ENCODE results near the gene IFRD2.
A peak's percentile ranks its signal among the peaks of the same experiment; 100 is the strongest.

Gene IFRD2

GRCh38 chr3:50319894-50320625, 27.8 kb upstream of the IFRD2 start:
- TF ChIP-seq, protein P1, sequence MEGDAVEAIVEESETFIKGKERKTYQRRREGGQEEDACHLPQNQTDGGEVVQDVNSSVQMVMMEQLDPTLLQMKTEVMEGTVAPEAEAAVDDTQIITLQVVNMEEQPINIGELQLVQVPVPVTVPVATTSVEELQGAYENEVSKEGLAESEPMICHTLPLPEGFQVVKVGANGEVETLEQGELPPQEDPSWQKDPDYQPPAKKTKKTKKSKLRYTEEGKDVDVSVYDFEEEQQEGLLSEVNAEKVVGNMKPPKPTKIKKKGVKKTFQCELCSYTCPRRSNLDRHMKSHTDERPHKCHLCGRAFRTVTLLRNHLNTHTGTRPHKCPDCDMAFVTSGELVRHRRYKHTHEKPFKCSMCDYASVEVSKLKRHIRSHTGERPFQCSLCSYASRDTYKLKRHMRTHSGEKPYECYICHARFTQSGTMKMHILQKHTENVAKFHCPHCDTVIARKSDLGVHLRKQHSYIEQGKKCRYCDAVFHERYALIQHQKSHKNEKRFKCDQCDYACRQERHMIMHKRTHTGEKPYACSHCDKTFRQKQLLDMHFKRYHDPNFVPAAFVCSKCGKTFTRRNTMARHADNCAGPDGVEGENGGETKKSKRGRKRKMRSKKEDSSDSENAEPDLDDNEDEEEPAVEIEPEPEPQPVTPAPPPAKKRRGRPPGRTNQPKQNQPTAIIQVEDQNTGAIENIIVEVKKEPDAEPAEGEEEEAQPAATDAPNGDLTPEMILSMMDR (conservative IDR thresholded peaks at IDR 0.05) = 0 out of 2 replicates have a peak, but pooled peaks have one; percentile 8
- H3K27ac ChIP-seq = peak overlapping the region; percentile 97

GRCh38 chr3:50319181-50319893, 27.1 kb upstream of the IFRD2 start:
- peak overlapping the region; percentile 97 for H3K27ac ChIP-seq
- TF ChIP-seq, protein P1 (conservative IDR thresholded peaks at IDR 0.05) = no peak

DNA sequence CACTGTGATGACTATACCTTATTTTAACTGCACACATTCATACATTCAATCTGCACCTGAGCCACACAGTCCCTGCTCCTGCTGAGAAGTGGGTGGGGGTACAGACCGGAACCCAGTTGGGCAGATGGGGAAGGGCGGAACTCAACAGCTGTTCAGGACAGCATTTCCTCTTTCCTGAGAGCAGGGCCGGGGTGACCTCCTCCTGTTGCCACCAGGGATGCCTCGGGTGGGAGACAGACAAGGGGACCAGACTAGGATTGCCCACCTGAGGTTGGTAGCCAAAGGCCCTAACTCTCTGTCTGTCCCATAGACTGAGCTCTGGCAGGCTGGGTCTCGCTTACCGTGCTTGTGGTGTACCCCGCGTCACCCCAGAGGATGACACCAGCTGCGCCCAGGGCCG, 26.4 kb upstream of the IFRD2 start:
- TF ChIP-seq, protein P1 (conservative IDR thresholded peaks at IDR 0.05) = no peak
- H3K27ac ChIP-seq = peak overlapping the region; percentile 97; the same call in 1 of the 2 replicates

DNA sequence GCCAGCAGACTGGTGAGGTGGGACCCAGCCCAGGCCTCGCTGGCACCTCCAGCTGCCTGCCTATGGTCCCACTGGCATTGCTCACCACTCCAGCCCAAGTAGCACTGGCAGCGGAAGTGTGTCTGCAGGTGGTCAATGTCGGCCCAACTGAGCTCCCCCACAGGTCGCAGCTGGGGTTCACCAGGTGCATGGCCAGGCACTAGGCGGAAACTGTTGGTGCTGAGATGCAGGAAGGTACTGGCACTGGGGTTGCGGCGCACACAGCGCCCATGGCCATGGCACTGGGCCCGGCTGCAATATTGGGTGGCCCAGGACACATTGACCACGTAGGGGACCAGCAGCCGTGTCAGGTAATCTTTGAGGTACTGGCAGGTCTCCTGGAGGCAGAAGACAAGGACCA, 25.9 kb upstream of the IFRD2 start:
- TF ChIP-seq, protein P1 (conservative IDR thresholded peaks at IDR 0.05) = no peak
- H3K27ac ChIP-seq = no peak overlapping the region; the same call in 1 of the 2 replicates

- H3K27ac ChIP-seq = no peak overlapping the region
- TF ChIP-seq, protein P1 (conservative IDR thresholded peaks at IDR 0.05) = no peak
Measured at GRCh38 chr3:50317300-50317699, 25.1 kb upstream of the IFRD2 start.

GRCh38 chr3:50316657-50317242, 24.5 kb upstream of the IFRD2 start:
- TF ChIP-seq, protein P1 (conservative IDR thresholded peaks at IDR 0.05) = no peak
- no peak overlapping the region for H3K27ac ChIP-seq

DNA sequence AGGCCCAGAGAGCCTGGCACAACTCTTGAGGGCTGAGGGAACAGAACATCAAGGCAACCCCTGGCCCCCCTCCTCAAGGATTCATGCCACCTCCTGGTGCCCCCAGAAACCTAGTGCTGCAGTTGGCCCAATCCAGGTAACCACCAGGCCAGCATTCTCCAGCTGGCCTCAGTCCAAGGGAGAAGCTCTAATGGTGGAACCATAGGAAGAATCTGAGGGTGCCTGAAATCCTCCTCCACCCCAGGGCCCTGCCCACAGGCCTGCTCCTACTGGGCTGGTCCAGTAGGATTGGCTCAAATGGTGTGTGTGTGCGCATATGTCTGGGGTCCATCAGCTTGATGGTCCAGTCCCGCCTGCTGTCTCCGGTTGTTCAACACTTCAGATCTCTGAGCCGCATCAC, 22.6 kb upstream of the IFRD2 start:
- H3K27ac ChIP-seq = no peak overlapping the region
- TF ChIP-seq, protein P1 (conservative IDR thresholded peaks at IDR 0.05) = no peak
